Measurements from ENCODE around the gene GRIP1.

The GRIP1 gene

DNA sequence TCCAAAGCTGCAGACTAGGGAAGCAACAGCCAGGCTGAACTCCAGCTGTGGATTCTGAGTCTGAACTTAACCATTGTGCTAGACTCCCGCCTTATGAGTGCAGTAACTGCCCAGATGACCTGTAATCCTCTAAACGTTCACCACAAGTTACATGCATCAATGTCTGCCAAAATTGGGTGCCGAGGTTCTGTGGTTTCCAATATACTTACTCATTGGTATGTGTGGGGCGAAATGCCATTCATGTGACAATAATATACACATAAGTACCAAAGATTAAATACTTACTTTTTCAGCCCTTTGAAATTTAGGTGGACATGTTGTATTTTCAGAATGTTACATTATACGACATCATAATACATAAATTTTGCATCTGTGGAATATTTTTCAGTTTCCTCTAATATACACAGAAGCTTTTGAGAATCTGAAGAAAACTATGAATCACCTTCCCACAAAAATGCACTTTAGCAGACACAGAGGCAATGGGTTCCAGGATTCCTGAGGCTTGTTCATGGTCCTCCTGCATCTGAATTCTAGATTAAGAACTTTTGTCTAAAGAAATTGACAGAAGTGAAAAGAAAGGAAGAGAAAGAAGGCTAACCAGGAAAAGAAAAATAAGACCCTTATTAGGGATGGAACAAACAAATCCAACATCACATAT, 31.7 kb downstream of the GRIP1 start:
- DNase-seq (ENCODE audit: low spot score), result no peak

DNA sequence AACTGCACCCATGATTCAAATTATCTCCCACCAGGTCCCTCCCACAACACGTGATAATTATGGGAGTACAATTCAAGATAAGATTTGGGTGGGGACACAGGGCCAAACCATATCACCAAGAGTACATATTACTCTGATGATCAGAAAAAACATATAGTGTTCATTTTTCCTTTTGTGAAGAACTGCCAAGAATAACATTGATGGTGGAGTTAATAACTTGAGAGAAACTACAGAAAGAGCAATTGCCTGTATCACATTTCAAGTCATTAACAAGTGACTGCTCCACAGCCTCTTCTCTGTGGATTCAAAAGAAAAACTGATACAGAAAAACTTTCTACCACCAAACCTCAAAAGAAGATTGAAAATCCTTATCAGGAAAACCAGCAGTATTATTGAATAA, 34.7 kb downstream of the GRIP1 start:
- no peak for DNase-seq (ENCODE audit: low spot score)

DNA sequence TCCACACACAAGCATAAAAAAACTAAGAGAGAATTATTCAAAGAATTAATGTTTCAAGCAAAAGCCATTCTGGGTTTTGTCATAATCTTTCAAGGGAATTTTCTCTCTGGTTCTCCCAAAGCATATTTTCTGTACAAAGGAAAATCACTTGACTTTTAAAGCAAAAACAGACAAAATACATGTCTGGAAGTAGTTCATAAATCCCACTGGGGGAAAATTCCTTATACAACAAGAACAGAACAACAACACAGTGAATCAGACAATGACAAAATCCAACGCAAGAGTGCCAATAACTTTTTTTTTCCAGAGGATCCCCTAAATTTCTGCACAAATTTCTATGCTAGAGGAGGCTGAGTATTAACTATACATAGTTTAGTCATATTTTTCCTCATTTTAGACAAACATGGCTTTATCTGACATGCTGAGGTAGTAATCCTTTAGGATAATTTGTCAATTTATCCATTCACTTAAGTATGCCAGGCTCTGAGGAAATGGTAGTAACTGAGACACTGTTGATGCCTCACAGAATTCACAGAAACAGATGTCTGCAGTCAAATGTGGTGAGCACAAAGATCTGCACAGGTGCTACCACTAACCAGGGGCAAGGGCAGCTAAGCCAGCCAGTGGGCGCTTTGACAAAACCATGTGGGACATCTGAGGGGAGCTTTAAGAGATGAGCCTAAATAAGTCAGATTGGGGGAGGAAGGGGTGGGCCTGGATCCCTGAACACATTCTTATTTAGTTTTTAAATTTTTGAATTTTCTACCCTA, 38.0 kb downstream of the GRIP1 start:
- no peak for DNase-seq (ENCODE audit: low spot score)

DNA sequence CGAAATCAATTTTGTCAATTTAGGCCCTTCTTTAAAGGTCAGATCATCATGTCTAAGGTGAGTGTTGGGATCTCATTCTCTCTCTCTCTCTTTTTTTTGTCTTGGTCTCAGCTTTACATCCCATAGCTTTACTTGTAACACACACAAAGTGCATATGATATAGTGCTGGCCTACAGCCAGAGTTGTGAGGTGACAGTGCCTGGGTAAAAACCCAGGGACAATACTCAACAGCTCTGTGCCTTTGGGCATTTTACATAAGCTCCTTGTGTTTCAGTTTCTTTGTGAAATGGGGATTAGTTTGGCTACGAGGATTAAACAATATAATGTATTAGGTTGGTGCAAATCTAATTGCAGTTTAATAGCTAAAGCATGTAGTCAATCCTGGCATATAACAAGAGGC, 40.2 kb downstream of the GRIP1 start:
- no peak for DNase-seq (ENCODE audit: low spot score)

DNA sequence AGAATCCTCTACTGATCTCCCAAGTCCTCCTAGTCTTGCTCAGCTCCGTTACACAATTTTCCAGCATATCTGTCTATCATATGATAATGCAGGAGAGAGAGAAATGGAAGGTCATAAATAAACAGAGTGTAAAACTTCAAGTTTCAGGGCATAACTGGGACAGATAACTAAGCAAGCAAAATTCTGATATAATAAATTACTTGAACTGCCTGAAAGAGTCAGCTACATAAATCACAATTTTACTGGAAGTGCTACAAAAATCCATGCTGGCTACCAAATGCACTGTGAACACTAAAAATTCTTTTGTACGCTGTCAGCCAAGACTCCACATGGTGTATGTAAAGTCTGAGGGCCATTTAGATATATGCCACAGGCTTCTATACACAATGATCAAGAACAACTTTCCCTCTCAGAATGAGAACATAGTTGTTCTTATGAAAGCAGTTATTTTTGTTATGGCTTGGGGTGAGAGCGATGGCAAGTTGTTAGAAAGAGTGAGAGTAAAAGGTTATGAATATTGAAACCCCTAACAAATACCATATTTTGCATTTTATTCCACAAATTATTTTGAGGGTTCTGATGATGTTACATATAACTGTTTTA, 41.1 kb downstream of the GRIP1 start:
- DNase-seq (ENCODE audit: low spot score), result no peak

DNA sequence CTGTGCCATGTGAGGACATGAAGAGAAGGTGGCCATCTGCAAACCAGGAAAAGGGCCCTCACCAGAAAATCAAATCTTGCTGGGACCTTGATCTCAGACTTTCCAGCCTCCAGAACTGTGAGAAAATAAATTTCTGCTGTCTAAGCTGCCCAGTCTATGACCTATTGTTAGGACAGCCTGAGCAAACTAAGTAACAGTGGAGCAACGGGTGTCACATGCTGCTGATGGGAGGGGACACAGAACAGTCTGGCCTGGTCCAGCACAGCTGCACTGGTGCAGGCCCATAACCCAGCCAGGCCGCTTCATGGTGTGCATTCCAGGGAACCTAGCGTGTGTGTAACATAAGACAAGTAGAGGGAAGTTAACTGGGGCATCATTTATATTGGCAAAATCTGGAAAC, 42.1 kb downstream of the GRIP1 start:
- DNase-seq (ENCODE audit: low spot score), result no peak

DNA sequence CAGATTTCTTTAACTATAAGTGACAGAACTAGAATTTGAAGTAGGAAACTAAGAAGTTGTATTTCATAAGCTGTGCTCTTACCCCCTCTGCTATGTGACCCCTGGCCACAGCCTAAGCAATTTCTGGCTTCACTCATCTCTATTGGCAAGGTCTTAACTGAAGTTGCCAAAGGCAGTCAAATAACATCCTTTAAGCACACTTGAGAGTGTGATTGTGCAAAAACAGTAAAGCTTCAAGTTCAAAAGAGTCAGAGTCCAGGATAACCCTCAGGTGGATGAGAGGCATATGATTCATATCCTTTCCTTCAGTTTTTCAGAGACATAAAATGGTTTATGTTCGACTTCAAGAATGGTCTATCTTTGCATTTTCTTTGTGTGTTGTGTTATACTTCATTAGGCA, 45.2 kb downstream of the GRIP1 start:
- no peak for DNase-seq (ENCODE audit: low spot score)

DNA sequence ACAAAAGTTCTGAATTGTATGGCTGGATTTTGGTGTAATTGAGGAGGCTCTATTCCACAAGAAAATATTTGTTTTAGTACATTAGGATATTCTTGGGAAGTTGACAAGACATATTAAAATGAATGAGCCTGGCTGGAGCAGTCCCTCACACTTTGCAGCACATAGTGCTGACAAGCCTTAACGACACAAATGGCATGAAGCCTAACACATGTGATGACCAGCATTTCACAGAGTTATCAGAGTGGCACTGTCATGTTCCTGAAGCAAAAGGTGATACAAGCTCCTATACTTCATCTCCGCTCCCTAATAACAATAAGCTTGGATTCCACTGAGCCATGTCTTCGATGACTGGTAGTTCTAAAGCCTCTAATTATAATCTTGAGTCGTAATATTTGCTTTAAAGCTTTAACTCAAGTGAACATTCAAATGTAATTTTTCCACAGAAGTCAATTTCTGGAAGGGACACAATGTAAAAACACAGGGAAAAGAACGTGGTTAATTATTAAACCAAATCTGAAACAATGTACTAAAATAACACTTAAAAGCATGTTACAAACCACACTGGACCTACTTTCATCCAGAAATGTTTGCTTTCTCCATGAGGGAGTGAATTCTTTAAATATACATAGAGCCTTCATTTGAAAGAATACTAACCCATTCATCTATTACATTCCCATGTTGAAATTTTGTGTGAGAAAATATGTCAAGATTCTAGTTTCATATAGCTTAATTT, 49.6 kb downstream of the GRIP1 start:
- DNase-seq (ENCODE audit: low spot score), result no peak

DNA sequence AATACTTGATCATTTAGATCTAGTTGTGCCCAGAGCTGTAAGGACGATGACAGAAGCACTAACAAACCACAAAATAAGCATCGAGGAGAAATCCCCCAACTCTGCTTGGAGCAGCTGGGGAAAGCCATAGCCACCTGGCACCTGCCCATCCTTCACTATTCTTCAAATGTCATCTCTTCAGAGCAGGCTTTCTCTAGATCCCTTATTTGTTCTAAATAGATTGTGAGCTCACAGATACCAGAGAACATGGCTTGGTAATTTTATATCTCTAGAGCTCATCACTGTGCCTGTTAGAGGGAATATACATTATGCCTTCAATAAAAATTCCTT, 50.9 kb downstream of the GRIP1 start:
- DNase-seq (ENCODE audit: low spot score), result no peak

DNA sequence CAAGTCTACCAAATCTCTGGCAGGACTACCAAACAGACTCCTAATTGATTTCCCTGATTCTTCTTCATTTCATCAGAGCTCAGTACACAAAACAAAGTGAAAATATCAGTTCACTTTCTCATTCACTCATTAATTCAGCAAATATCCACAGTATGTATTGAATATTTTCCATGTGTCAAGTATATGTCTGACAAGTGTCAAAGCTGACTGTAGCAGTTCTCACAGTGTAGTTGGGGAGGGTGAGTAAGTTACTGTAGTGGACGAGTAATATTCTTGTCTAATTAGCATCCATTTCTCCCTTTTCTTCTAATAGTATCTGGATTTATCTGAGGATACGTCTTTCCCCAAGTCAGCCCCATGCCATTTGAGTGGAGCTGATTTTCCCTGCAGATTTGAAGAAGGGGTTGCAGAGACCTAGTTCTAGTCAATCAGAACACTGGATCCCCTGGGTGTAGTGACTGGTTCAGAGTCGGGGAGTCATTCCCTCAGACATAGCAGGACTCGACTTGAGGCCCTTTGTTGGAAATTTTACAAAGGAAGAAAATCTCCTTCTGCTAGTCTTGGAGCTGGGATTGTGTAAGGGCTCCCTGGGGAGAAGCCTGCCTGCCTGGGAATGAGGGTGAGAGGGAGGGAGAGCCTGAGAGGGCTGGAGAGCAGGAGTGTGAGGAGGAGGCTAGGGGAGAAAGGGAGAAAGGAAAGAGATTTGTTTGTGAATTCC, 51.4 kb downstream of the GRIP1 start:
- no peak for DNase-seq (ENCODE audit: low spot score)

DNA sequence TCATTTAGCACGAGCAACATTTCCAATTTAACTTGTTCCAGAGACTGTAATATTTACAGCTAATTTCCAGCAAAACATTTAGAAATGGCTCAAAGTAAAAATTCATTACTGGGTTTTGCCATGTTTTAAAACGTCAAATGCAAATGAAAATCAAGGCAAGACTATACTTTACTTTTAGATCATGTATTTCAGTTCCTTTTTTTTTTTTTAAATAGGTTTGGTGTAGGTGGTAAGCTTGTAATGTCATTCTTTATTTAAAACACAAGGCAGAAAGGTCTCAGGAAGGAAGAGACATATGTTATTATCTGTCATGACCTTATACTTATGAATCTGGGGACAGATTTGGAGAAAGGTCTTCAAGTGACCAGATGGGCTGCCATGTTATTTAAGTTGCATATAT, 54.1 kb downstream of the GRIP1 start:
- DNase-seq (ENCODE audit: low spot score), result no peak

DNA sequence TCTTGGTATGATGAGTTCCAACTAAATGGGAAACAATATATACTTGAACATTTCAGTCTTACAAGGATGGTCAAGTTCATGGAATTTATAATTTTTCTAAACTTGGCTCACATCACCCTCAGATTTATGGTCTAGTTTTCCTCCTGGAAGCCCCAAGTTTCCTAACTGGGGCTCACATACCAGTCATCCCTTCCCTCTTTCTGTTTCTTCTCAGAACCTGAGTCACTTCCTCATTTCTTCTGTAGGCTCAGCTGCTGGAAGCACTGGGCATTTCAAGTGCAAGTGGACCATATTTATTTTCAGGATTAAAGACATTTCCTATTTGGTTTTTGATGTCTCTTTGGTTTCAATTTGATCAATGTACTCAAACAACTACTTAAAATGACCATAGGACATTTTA, 55.4 kb downstream of the GRIP1 start:
- DNase-seq (ENCODE audit: low spot score), result no peak

DNA sequence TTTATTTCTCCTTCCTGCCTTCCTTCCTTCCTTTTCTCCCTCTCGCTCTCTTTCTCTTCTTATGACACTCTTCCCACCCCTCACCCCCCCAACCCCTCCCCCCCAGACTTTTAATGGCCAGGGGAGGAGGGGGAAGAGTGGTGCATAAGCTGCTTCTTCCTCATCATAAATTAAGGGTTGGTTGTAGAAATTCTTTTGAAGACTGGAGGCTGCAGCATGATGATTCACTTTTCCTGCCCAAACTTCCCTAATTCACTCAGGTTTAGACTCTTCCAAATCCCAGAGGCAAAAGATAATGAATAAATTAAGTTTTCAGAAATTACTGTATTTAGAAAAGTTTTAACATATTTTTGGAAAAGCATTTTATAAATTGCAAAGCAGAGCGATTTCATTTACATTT, 58.2 kb downstream of the GRIP1 start:
- no peak for DNase-seq (ENCODE audit: low spot score)

DNA sequence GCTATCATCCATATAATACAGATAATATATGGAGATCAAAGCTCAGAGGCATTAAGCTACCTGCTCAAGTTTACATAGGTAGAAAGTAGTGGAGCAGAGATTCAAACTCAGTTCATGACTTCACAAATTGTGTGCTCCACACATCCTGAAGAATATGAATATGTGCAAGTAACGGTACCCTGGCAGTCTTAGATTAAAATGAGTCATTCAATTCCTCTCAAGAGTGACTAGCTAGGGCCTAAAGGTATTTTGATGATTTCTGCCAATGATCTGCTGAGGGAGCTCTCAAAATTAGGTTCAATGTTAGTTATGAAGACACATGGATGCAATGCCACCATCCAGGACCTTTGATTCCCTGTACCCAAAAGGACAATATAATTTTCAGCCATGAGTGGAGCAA, 58.9 kb downstream of the GRIP1 start:
- no peak for DNase-seq (ENCODE audit: low spot score)

DNA sequence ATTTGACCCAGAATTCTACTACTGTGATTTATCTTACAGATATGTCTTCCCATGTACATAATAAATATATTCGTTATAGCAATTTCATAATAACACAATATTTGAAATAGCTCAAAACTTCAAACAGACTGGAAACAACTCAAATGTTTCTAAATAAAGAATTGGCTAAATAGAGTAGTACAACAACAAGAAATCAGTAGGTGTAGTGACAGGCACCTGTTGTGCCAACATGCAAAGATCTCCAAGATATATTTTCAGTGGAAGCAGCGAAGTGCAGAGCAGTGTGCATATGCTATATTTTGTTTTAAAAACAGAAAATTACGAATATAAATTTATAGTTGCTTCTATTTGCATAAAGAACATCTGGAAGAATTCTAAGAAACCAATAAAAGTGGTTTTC, 60.9 kb downstream of the GRIP1 start:
- no peak for DNase-seq (ENCODE audit: low spot score)

DNA sequence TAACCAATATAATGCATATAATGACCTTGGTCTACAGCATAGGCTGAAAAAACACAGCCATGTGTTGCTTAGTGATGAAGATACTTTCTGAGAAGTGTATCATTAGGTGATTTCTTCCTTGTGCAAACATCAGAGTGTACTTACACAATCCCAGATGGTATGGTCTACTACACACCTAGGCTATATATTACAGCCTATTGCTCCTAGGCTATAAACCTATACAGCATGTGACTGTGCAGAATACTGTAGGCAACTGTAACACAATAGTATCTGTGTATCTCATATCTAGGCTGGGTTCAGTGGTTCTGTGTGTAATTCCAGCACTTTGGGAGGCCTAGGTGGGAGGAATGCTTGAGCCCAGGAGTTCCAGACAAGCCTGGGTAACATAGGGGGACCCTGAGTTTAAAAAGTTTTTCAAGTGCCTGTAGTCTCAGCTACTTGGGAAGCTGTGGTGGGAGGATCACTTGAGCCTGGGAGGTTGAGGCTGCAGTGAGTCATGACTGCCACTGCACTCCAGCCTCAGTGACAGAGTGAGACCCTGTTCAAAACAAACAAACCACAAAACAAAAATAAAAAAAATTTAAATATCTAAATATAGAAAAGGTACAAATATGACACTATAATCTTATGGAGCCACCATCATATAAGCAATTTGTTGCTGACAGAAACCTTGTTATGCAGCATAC, 66.6 kb downstream of the GRIP1 start:
- no peak for DNase-seq (ENCODE audit: low spot score)

DNA sequence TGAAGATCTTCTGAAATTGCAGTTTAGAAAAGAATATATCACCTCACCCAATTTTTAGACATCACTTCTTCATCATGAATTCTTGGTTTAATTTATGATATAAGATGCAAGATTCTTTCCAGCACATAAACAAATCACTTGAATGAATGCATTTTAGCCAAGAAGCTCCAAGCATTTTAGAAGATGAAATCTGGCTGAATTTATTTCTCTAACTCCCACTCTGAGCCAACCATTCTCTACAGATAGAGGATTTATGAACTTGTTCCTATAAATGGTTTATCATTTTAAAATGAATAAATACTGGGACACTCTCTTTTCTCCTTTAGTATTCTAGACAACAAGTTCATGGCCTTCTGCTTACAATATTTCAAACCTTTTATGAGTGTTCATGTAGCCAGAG, 71.7 kb downstream of the GRIP1 start:
- DNase-seq (ENCODE audit: low spot score), result no peak

DNA sequence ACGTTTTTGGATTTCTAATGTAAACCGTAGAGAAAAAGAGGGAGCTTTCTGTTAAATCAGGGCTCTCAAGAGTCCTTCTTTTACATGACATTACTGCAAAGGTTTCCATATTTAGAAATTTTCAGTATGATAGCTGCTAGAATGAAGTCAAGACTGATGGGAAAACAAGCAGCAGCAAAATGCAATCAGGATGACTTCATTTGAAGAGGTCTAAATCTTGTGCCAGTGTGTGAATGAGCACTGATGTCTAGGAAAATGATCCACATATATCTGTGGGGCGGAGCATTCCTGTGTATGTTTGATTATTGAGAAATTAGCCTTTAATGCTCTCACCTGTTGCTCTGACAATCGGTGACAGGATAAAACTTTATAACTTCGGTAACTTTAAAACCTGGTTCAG, 73.6 kb downstream of the GRIP1 start:
- DNase-seq (ENCODE audit: low spot score), result no peak

DNA sequence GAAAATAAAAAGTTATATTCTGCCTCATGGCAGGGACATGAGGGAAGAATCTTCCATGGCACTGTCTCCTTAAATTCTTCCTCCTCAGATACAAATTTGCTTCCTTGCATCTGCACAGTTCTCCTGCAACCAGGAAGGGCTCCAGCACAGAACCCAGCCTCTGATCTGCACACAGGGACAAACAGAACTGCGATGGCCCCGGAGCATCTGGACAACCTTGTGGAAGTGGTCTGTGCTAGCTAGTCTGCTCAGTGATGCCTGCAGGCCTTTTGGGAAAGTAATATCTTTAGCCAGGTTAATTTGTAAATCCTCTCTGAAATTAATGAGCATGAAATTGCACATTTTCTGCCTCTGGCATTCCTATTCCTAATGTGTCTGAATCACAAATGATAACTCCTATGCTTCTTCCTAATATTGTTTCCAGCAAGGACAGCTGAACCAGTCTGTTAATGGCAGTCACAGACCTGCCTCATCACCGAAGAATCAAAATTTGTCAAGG, 74.8 kb downstream of the GRIP1 start:
- no peak for DNase-seq (ENCODE audit: low spot score)

DNA sequence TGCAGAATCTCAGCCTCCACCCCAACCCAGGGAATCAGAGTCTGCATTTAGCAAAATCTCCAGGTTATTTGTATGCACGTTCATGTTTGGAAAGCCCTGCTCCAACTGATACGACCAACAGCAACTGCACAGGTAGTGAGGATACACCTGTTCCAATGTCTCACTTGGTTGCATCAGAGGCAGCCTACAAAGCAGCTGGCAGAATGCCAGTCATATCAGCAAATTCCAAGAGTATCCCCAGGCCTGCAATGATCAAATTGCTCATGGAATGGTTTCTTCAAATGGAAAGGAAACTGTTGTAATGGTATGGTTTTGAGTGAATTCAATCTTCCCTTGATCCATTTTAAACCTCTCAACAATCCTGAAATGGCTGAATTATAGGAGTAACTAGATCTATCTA, 75.4 kb downstream of the GRIP1 start:
- DNase-seq (ENCODE audit: low spot score), result no peak

DNA sequence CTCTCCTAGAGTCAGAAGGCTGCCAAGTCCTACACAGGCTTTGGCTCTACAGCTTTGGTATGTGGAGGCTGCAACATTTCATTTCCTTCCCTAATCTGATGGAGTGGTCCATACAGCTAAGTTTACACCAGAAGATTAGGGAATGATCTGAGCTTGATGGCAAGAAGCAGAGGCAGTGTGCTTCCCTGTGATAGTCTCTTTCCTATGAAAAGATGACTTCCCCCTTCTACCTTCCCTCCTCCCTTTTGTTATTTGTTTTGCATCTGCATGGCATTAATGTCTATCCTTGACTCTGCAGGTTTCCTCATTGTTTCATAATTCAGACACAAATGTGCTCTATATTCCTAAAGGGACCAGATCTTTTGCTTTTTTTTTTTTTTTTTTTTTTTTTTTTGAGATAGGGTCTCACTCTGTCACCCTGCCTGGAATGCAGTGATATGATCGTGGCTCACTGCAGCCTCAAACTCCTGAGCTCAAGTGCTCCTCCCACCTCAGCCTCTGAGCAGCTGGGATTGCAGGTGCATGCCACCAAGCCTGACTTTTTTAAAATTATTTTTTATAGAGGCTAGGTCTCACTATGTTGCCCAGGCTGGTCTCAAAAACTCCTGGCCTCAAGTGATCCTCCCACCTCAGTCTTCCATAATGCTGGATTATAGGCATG, 76.3 kb downstream of the GRIP1 start:
- DNase-seq (ENCODE audit: low spot score), result no peak

Data from ecto neural progenitor cell (in vitro differentiated cells).